Kidney (tissue), 14 donors: Measurements from ENCODE around the gene AGER. TPM values are rescaled to one million over a fixed set of nuclear protein-coding genes. Genes with fewer than 3 reads are reported as not detected.

Source experiments
- DNase-seq, 5 donors: peaks; one replicate each; pipeline ENCODE4 v3.0.0-alpha.2; 2013 to 2020
- FAIRE-seq: peaks from 2 replicates; lab custom pipeline; 2012; peaks lifted over from hg19 to GRCh38; lab: Jason Lieb, UNC
- H3K27ac ChIP-seq, 2 donors: one replicate each; pipeline ENCODE4 v1.7.0; 2013; ENCODE audit warnings: low read depth in 2 of 2, low read length in 2 of 2, inconsistent platforms in 1 of 2
- H3K27me3 ChIP-seq: one replicate; pipeline ENCODE4 v1.7.1; 2013; ENCODE audit warnings: low read length, inconsistent platforms; ENCODE audit not compliant: control insufficient read depth, insufficient read depth
- H3K36me3 ChIP-seq, 3 donors: one replicate each; pipeline versions ENCODE4 v1.7.0 to v1.7.1; 2013; ENCODE audit warnings: low read length in 3 of 3, control low read depth in 1 of 3, inconsistent platforms in 1 of 3; ENCODE audit not compliant: insufficient read depth in 3 of 3, control insufficient read depth in 2 of 3
- H3K4me1 ChIP-seq, 3 donors: one replicate each; pipeline versions ENCODE4 v1.7.0 to v1.7.1; 2013; ENCODE audit warnings: low read length in 3 of 3, inconsistent platforms in 1 of 3, low read depth in 1 of 3; ENCODE audit not compliant: control insufficient read depth in 2 of 3, insufficient read depth in 2 of 3
- H3K4me3 ChIP-seq, 3 donors: one replicate each; pipeline versions ENCODE4 v1.7.0 to v1.8.1; 2013; ENCODE audit warnings: low read length in 3 of 3, control low read depth in 1 of 3, inconsistent platforms in 1 of 3
- H3K9ac ChIP-seq, 3 donors: one replicate each; pipeline versions ENCODE4 v1.7.0 to v1.7.1; 2013; ENCODE audit warnings: low read length in 3 of 3, control low read depth in 1 of 3, inconsistent platforms in 1 of 3
- H3K9me3 ChIP-seq, 3 donors: one replicate each; pipeline versions ENCODE4 v1.7.0 to v1.7.1; 2013; ENCODE audit warnings: low read length in 3 of 3, control low read depth in 1 of 3, inconsistent platforms in 1 of 3; ENCODE audit not compliant: control insufficient read depth in 2 of 3, insufficient read depth in 1 of 3
- intact Hi-C: fragments of 100-400 bp; cut with DNase I; formaldehyde crosslinking; loops from one replicate; pipeline ENCODE4 v1.11.1; 2022
- polyA plus RNA-seq: library from polyadenylated mRNA; stranded (reverse); fragments of 350-450 nt; fragmentation: Illumina TruSeq; extraction: RNeasy Lipid Tissue Mini Kit (QIAGEN cat#74804); gene quantifications from one replicate; pipeline ENCODE4 v1.2.3, GENCODE V29; 2014; ENCODE audit warnings: low read depth, low replicate concordance; ENCODE audit not compliant: insufficient read depth
- total RNA-seq: library from RNA; stranded (reverse); fragmentation: NEBNext Ultra II Directional; extraction: Animal tissue kit (Norgen Biotek cat#: 25700); gene quantifications from one replicate; pipeline ENCODE4 v1.2.1, GENCODE V29; 2021
- TF ChIP-seq, protein P1 (sequence below): IDR thresholded peaks from 3 replicates; pipeline ENCODE4 v1.5.1; 2012; ENCODE audit warnings: mild to moderate bottlenecking, moderate library complexity, borderline replicate concordance; ENCODE audit not compliant: insufficient read depth; ENCODE audit errors: extremely low read depth
- donor health status: control.
- donor health status: control.
- donor health status: control.
- donor health status: control.
- donor health status: control.
- donor health status: DM: yes; HTN: yes; CAD: no.
- donor health status: Normal renal cell carcinoma (clear cell type).

The AGER gene
- total and polyA plus RNA-seq, 2 donors from 2014 or later: 7.1 to 13.0 TPM

DNA sequence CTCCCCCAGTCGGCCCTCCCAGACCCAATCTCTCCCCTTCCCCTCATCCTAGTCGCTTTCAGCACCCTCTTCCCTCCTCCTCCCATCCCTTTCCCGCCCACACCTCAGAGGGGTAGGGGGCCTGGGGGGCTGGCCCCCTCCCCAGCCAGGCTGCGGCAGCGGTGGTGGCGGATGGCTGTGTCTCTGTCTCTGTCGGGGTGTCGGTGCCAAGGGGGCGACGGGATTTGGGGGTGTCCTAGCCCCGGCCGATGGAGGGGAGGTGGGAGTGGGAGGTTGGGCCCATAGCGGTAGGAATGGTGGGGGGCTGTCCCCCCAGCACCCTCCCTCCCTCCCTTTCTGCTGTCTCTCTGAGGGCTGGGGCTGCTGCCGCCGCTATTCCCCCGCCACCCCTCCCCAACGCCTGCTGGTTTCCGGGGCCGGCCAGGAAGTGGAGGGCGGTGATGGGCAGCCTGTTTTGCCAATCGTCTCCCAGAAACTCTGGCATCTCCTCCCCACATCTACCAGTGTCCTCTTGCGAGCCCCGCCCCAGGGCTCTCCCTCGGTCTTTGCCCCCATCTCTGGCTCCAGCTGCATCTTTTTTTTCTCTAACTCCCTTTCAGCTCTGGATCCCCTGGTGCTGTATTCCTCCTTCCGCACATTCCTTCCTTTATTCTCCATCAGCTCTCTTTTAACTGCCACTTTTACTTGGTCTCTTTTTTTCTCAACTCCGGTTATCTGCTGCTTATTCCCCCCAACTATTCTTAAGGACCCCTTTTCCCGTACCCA, 8.2 kb downstream of the AGER start, which contains the start of gene AGPAT1:
Gene AGPAT1, minus strand, starts transcription at position 374 of the 765 bp plus-strand sequence. CDS start 4,588 bp downstream, outside the sequence.
- H3K4me1 ChIP-seq: peaks cover 7 to 31% (median 30%) of the 10 kb centered on the region in 3 donors
- TF ChIP-seq, protein P1, sequence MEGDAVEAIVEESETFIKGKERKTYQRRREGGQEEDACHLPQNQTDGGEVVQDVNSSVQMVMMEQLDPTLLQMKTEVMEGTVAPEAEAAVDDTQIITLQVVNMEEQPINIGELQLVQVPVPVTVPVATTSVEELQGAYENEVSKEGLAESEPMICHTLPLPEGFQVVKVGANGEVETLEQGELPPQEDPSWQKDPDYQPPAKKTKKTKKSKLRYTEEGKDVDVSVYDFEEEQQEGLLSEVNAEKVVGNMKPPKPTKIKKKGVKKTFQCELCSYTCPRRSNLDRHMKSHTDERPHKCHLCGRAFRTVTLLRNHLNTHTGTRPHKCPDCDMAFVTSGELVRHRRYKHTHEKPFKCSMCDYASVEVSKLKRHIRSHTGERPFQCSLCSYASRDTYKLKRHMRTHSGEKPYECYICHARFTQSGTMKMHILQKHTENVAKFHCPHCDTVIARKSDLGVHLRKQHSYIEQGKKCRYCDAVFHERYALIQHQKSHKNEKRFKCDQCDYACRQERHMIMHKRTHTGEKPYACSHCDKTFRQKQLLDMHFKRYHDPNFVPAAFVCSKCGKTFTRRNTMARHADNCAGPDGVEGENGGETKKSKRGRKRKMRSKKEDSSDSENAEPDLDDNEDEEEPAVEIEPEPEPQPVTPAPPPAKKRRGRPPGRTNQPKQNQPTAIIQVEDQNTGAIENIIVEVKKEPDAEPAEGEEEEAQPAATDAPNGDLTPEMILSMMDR: no peak
- peak within 1 kb of the TSS; percentile 54 to 91 (median 59) for H3K9ac ChIP-seq
- no peaks in the 10 kb centered on the region for H3K27me3 ChIP-seq
- H3K27ac ChIP-seq: peak within 1 kb of the TSS; percentile 93 to 98
- H3K4me3 ChIP-seq: peak within 1 kb of the TSS; percentile 77 to 95 (median 94)
- FAIRE-seq: no peak
- peak; percentile 97 to 99 (median 98) for DNase-seq
- peaks cover 0 to 3% (median 3%) of the 10 kb centered on the region in 3 donors for H3K36me3 ChIP-seq
- intact Hi-C loops: no loop called here
- no peaks in the 10 kb centered on the region for H3K9me3 ChIP-seq

DNA sequence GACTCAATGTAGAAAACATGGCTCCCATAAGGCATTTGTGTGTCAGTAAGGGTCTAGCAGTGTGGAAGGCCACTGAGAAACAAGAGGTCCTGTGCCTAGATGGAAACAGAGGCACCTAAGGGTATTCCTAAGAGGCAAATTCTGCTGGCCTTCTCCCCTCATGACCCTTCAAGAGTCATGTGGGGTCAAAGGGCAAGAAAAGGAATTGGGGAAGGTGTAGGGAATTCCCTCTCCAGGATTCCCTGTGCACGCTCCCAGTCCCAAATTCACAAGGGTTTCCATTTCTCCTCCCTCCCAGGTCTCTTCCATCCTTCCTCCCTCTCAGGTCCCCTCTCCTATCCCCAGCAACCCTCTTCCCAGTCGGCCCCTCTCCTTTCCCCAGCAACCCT, 8.7 kb downstream of the AGER start:
- FAIRE-seq (no peak), DNase-seq (peak in 1 of 5 donors; percentile 28)
- H3K27me3 ChIP-seq: no peaks in the 10 kb centered on the region
- H3K9ac ChIP-seq: peak overlapping the region; percentile 50 to 88 (median 54)
- peaks cover 0 to 5% (median 0%) of the 10 kb centered on the region in 3 donors for H3K36me3 ChIP-seq
- intact Hi-C loops: no loop called here
- H3K4me3 ChIP-seq: peak overlapping the region; percentile 67 to 94 (median 77)
- peak overlapping the region; percentile 76 to 93 for H3K27ac ChIP-seq
- H3K4me1 ChIP-seq: peaks cover 7 to 31% (median 30%) of the 10 kb centered on the region in 3 donors
- TF ChIP-seq, protein P1: no peak
- H3K9me3 ChIP-seq: no peaks in the 10 kb centered on the region

DNA sequence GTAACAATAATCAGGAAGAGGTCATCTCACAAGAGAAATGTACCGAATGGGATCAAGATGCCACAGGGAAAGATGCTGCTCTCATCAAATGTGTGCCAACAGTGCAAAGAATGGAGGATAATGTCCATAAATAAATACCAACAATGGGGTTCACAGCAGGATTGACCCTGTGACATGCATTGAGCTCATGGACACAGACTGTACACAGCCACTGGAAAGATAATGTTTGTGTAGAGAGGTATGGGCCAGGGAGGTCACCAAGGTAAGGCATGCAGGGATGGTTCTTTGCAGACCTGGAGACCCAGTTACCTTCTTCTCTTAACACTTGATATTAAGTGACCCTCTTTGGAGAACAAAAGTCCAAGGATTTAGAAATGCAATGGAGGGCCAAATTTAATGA, 9.6 kb downstream of the AGER start:
- TF ChIP-seq, protein P1: no peak
- H3K9ac ChIP-seq: no peak overlapping the region
- peak overlapping the region in 2 of 3 donors; percentile 10 to 94 for H3K4me3 ChIP-seq
- no peak for DNase-seq
- no peaks in the 10 kb centered on the region for H3K27me3 ChIP-seq
- no peaks in the 10 kb centered on the region for H3K9me3 ChIP-seq
- no peak for FAIRE-seq
- H3K4me1 ChIP-seq: peaks cover 7 to 29% (median 28%) of the 10 kb centered on the region in 3 donors
- peaks cover 0 to 12% (median 2%) of the 10 kb centered on the region in 3 donors for H3K36me3 ChIP-seq
- no peak overlapping the region for H3K27ac ChIP-seq
- intact Hi-C loops: no loop called here
